HG03521 (cell line): ENCODE measurements around the gene RBKS.

Experiments
- ATAC-seq: cut with Tn5 transposase; IDR thresholded peaks from one replicate; pipeline ENCODE4 v1.9.1; 2021; ENCODE audit warnings: mild to moderate bottlenecking, moderate library complexity; ENCODE audit not compliant: unreplicated experiment

Gene RBKS

GRCh38 chr2:27738349-27739057 is 151.7 kb downstream of the RBKS start:
- no peak for ATAC-seq

DNA sequence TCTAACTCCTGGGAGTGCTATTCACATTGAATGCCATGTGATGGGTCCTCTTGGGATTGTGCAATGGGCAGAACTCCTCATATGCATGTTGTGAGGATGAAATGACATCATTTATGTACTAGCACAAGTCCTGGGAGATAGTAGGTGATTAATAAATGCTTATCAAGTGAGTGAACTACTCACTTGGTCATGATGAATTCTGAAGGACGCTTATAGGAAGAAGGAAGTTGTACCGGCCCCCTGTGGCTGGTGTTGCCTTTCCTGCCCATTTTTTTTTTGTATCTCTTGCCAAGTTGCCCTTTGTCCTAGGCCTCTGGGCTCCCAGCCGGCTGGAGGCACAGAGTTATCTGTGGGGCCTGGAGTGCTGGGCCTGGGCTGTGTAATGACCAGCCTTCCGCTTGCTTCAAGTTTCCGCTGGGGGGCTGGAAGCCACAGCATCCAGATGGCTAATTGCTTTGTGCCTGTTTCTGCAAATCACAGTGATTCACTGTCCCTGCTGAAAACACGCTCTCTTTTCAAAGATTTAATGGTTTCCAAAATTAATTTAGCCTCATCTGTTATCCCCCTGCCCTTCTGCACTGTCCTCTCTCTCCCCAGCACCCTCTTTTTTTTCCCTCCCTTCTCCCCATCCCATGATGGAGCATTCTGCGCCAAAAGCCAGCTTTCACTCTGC is 152.4 kb downstream of the RBKS start:
- ATAC-seq = no peak

GRCh38 chr2:27736890-27737204 is 153.3 kb downstream of the RBKS start:
- no peak for ATAC-seq

GRCh38 chr2:27736031-27736889 is 153.9 kb downstream of the RBKS start:
- ATAC-seq = no peak

DNA sequence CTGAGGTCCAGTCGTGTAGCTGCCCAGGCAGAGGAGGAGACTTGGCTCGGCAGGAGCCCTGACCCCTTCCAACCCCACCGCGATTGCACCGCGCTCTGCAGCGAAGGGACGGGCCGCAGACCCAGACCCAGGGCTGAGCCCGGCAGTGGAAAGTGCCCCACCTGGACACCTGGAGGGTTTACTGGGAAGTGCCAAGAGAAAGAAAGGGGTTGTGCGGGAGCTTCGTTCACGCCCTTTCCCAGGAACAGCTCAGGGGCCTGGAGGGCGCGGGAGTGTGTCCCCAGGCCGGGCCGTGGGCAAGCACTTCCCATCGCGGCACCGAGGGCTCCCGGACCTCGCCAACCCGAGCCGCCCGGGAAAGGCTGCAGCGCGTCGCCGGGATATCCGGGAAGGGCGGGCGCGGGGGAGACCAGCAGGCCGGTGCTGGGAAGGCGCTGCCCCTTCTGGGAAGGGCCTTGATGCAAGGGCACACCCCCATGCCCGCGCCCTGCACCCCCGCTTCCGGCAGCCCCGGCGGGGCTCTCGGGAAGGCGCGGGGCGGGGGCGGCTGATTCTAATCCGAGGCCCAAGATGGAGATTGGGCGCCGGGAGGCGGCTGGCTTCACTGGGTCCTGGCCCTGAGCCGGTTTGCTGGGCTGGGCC is 154.8 kb downstream of the RBKS start:
- ATAC-seq = no peak

- no peak for ATAC-seq
These were observed 155.9 kb downstream of the RBKS start for GRCh38 chr2:27734305-27734704.
